ENCODE results near the gene OVAAL. TPM values are rescaled to one million over a fixed set of nuclear protein-coding genes. Genes with fewer than 3 reads are reported as not detected.

OVAAL gene
- total RNA-seq, 3 donors from 2014 or later (not counting 1 experiment from before 2014, with no cell fraction given) = not detected

DNA sequence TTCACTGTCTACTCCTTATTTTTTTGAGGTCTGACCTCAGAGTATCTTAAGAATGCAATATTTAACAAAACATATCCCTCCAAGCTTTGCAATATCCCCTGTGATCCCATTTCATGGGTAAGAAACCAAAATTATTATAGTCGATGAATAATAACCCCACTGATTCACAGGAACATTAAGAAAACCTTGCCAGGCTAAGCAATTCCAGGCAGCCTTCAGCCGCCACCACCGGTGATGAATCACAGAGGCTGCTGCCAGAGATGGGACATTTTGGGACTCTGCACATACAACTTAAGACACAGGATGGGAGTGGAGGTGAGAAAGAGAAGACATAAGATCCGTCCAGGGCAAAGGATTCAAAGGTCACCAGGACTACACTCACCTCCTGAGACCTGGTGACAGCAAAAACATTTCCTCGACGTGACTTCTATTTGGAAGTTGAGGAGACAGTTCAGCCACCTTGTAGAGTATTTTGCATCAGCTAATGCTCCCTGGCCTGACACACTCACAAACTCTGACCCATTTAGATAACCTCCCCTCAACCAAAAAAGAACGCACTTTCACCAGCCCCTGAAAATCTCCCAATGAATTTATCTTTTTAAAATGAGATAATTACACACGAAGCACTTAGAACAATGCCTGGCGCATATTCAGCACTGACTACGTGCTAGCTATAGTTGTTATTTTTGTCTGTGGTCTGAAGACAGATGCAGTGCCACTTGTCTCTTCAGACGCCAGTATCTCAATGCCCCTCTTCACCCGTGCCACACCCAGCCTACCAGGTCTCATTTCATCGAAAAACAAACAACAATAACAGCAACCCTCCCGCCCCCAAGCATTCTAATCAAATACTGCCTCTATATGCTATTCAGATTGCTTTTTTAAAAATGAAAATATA is 17.8 kb upstream of the OVAAL start:
- TF ChIP-seq, protein P1, sequence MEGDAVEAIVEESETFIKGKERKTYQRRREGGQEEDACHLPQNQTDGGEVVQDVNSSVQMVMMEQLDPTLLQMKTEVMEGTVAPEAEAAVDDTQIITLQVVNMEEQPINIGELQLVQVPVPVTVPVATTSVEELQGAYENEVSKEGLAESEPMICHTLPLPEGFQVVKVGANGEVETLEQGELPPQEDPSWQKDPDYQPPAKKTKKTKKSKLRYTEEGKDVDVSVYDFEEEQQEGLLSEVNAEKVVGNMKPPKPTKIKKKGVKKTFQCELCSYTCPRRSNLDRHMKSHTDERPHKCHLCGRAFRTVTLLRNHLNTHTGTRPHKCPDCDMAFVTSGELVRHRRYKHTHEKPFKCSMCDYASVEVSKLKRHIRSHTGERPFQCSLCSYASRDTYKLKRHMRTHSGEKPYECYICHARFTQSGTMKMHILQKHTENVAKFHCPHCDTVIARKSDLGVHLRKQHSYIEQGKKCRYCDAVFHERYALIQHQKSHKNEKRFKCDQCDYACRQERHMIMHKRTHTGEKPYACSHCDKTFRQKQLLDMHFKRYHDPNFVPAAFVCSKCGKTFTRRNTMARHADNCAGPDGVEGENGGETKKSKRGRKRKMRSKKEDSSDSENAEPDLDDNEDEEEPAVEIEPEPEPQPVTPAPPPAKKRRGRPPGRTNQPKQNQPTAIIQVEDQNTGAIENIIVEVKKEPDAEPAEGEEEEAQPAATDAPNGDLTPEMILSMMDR (IDR thresholded peaks at IDR 0.05) = no peak
- no peak overlapping the region for H3K4me3 ChIP-seq (ENCODE audit: low read length)
- H3K4me1 Mint-ChIP-seq = no peaks in the 10 kb centered on the region
- H3K36me3 ChIP-seq (ENCODE audit: control insufficient read depth, insufficient read depth, low read length) = no peaks in the 10 kb centered on the region
- no peaks in the 10 kb centered on the region for H3K9me3 ChIP-seq (ENCODE audit: control insufficient read depth, insufficient read depth, low read length)
- no peak overlapping the region for H3K27ac Mint-ChIP-seq
- intact Hi-C loops (cut with micrococcal nuclease) = no loop called here
- DNase-seq = no peak
- H3K9me3 Mint-ChIP-seq = no peaks in the 10 kb centered on the region
- H3K27me3 Mint-ChIP-seq (ENCODE audit: low read depth in 2 of 2) = peaks cover 6 to 26% of the 10 kb centered on the region in 2 donors
- H3K36me3 Mint-ChIP-seq = no peaks in the 10 kb centered on the region
- no peaks in the 10 kb centered on the region for H3K27me3 ChIP-seq (ENCODE audit: control insufficient read depth, insufficient read depth, low read length)
- 91% methylated on average over 14 of the region's 14 CpGs for WGBS (ENCODE audit: insufficient coverage)
- no peak overlapping the region for H3K27ac ChIP-seq (ENCODE audit: low read length)
- H3K4me1 ChIP-seq (ENCODE audit: control insufficient read depth, insufficient read depth, low read length) = no peaks in the 10 kb centered on the region
- no peak overlapping the region for H3K4me3 Mint-ChIP-seq
- ATAC-seq = no peak

DNA sequence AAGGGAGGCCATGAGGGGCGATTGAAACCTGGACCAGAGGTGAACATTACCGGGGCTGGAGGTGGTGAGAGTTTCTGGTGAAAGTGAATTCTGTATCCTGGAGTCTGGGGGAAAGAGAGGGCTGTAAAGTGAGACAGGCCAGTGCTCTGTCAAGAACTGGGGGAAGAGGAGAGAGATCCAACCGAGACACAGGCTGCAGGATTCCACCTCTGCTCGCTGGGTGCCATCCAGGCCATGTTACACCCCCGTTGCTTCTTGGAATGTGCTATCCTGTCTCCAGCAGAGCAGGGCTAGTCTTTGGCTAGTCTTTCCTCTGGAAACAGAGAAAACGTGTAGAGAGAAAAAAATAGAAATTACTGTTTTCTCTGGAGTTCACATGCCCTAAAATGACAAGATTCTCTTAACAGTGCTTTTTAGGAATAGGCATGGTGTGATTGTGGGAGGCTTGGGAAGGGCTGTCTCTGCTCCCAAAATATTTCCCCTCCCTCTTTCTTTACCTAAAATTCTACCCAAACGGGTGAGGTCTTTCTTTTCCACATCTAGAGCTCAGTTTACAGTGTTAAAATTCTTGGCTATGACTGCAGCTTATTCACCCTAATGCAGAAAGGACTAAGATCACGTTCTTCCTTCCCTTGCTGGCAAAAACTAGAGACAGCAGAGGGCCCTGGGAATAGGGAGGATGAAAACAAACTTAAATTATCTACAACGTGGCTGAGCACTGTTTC is 16.5 kb upstream of the OVAAL start:
- Histone ChIP-seq H3K27ac (ENCODE audit: low read length) (no peak overlapping the region), H3K36me3 (ENCODE audit: control insufficient read depth, insufficient read depth, low read length) (no peaks in the 10 kb centered on the region), H3K4me1 (ENCODE audit: control insufficient read depth, insufficient read depth, low read length) (no peaks in the 10 kb centered on the region), H3K4me3 (ENCODE audit: low read length) (no peak overlapping the region), H3K9me3 (ENCODE audit: control insufficient read depth, insufficient read depth, low read length) (no peaks in the 10 kb centered on the region), H3K27me3 (ENCODE audit: control insufficient read depth, insufficient read depth, low read length) (no peaks in the 10 kb centered on the region)
- Mint-ChIP-seq H3K4me1 (no peaks in the 10 kb centered on the region), H3K9me3 (no peaks in the 10 kb centered on the region), H3K27ac (no peak overlapping the region), H3K27me3 (ENCODE audit: low read depth in 2 of 2) (peaks cover 2 to 18% of the 10 kb centered on the region in 2 donors), H3K4me3 (no peak overlapping the region), H3K36me3 (no peaks in the 10 kb centered on the region)
- intact Hi-C loops (cut with micrococcal nuclease) = no loop called here
- WGBS (ENCODE audit: insufficient coverage) = 85% methylated on average over 8 of the region's 9 CpGs
- ATAC-seq (no peak), DNase-seq (no peak)
- TF ChIP-seq, protein P1 (IDR thresholded peaks at IDR 0.05) = no peak

DNA sequence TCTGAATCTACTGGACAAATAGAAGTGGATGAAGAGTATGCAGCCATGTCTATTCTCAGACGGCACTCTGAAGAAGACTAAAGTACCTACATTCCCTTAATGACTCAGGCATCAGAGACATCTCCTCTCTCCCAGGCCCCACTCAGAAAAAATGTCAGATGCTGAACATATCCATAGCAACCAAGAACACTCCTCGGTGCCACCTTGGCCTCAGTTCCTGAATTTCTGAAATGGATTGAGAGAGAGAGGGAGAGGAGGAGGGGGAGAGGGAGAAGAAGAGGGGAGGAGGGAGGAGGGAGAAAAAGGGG is 16.0 kb upstream of the OVAAL start:
- Mint-ChIP-seq H3K9me3 (no peaks in the 10 kb centered on the region), H3K27ac (no peak overlapping the region), H3K27me3 (ENCODE audit: low read depth in 2 of 2) (peaks cover 2 to 13% of the 10 kb centered on the region in 2 donors), H3K4me1 (no peaks in the 10 kb centered on the region), H3K36me3 (no peaks in the 10 kb centered on the region), H3K4me3 (no peak overlapping the region)
- ATAC-seq (no peak), DNase-seq (no peak)
- Histone ChIP-seq H3K36me3 (ENCODE audit: control insufficient read depth, insufficient read depth, low read length) (no peaks in the 10 kb centered on the region), H3K9me3 (ENCODE audit: control insufficient read depth, insufficient read depth, low read length) (no peaks in the 10 kb centered on the region), H3K27ac (ENCODE audit: low read length) (no peak overlapping the region), H3K4me1 (ENCODE audit: control insufficient read depth, insufficient read depth, low read length) (no peaks in the 10 kb centered on the region), H3K27me3 (ENCODE audit: control insufficient read depth, insufficient read depth, low read length) (no peaks in the 10 kb centered on the region), H3K4me3 (ENCODE audit: low read length) (no peak overlapping the region)
- TF ChIP-seq, protein P1 (IDR thresholded peaks at IDR 0.05) = no peak
- 72% methylated on average over 2 of the region's 2 CpGs for WGBS (ENCODE audit: insufficient coverage)
- intact Hi-C loops (cut with micrococcal nuclease) = no loop called here

All from natural killer cell (primary cell).